SK-N-SH (cell line): ENCODE results near the gene SCN3A. TPM values are rescaled to one million over a fixed set of nuclear protein-coding genes. Genes with fewer than 3 reads are reported as not detected.

Experiments used
- CTCF ChIA-PET: fragments of 300-600, 350-600 bp; formaldehyde crosslinking; extraction: SDS; loops from one replicate; lab custom pipeline; 2021; lab: Yijun Ruan, JAX
- POLR2A ChIA-PET: fragments of 350-600 bp; sonication (Branson Sonifier 250); formaldehyde crosslinking; extraction: SDS; loops from one replicate; lab custom pipeline; 2020; ENCODE audit warnings: antibody characterized with exemption, inconsistent platforms; lab: Yijun Ruan, JAX
- DNase-seq: peaks from one replicate; pipeline ENCODE4 v3.0.0; 2012
- H2AFZ ChIP-seq: fragments of 200-600 bp; sonication (generic); 2 replicates; pipeline ENCODE4 v1.8.1; 2016; ENCODE audit warnings: antibody characterized with exemption, mild to moderate bottlenecking, low read depth
- H3F3A ChIP-seq: fragments of 200-600 bp; sonication (generic); replicated peaks from 2 replicates; pipeline ENCODE3; 2016; ENCODE audit warnings: antibody characterized with exemption, mild to moderate bottlenecking; ENCODE audit not compliant: insufficient read depth
- H3K27ac ChIP-seq, 2 experiments: fragments of 200-500 bp in 1 of 2; fragments of 200-600 bp in 1 of 2; sonication (Bioruptor generic) in 1 of 2; sonication (generic), shearing (Covaris generic) in 1 of 2; 2 replicates each; pipeline versions ENCODE4 v1.5.1 to v1.6.1; 2014 to 2016; ENCODE audit warnings: low read depth in 2 of 2, inconsistent platforms in 1 of 2, low read length in 1 of 2, mild to moderate bottlenecking in 1 of 2, mixed read lengths in 1 of 2
- H3K27me3 ChIP-seq: fragments of 200-600 bp; sonication (generic), shearing (Covaris generic); 2 replicates; pipeline ENCODE4 v1.6.1; 2016; ENCODE audit warnings: mixed run types; ENCODE audit not compliant: insufficient read depth
- H3K36me3 ChIP-seq, 2 experiments: fragments of 200-500 bp in 1 of 2; fragments of 200-600 bp in 1 of 2; sonication (Bioruptor generic) in 1 of 2; sonication (generic) in 1 of 2; replicated peaks in 1 of 2; 2 replicates each; pipeline versions ENCODE3 to v1.5.1; 2014 to 2016; ENCODE audit warnings: low read length in 1 of 2, mild to moderate bottlenecking in 1 of 2; ENCODE audit not compliant: insufficient read depth in 2 of 2, control insufficient read depth in 1 of 2
- H3K4me1 ChIP-seq, 2 experiments: fragments of 200-500 bp in 1 of 2; fragments of 200-600 bp in 1 of 2; sonication (Bioruptor generic) in 1 of 2; sonication (generic), shearing (Covaris generic) in 1 of 2; 2 replicates each; pipeline versions ENCODE4 v1.5.1 to v1.6.1; 2014 to 2016; ENCODE audit warnings: low read depth in 1 of 2, low read length in 1 of 2, mixed run types in 1 of 2; ENCODE audit not compliant: insufficient read depth in 2 of 2, control insufficient read depth in 1 of 2
- H3K4me2 ChIP-seq: fragments of 200-600 bp; sonication (generic), shearing (Covaris generic); 2 replicates; pipeline ENCODE4 v1.6.1; 2017; ENCODE audit warnings: mixed run types
- H3K4me3 ChIP-seq, 2 experiments: fragments of 200-500 bp in 1 of 2; fragments of 200-600 bp in 1 of 2; sonication (Bioruptor generic) in 1 of 2; sonication (generic), shearing (Covaris generic) in 1 of 2; 2 replicates each; pipeline versions ENCODE4 v1.5.1 to v1.8.1; 2014 to 2016; ENCODE audit warnings: low read depth in 2 of 2, inconsistent platforms in 1 of 2, low read length in 1 of 2, mild to moderate bottlenecking in 1 of 2, mixed read lengths in 1 of 2, moderate library complexity in 1 of 2
- H3K79me2 ChIP-seq: fragments of 200-600 bp; sonication (generic); 2 replicates; pipeline ENCODE4 v1.8.1; 2017; ENCODE audit warnings: mild to moderate bottlenecking; ENCODE audit not compliant: insufficient read depth
- H3K9ac ChIP-seq: fragments of 200-600 bp; sonication (generic); 2 replicates; pipeline ENCODE4 v1.6.1; 2017; ENCODE audit warnings: mixed run types
- H3K9me2 ChIP-seq: fragments of 200-600 bp; sonication (generic); 2 replicates; pipeline ENCODE4 v1.6.1; 2017; ENCODE audit warnings: mixed run types
- H3K9me3 ChIP-seq: fragments of 200-600 bp; sonication (generic); 2 replicates; pipeline ENCODE4 v1.6.1; 2017; ENCODE audit warnings: mixed run types, mild to moderate bottlenecking, moderate library complexity
- H4K20me1 ChIP-seq: fragments of 200-600 bp; sonication (generic); 2 replicates; pipeline ENCODE4 v1.6.1; 2017; ENCODE audit warnings: mild to moderate bottlenecking, mixed run types; ENCODE audit not compliant: insufficient read depth
- ELF1 ChIP-seq: IDR thresholded peaks from 2 replicates; pipeline ENCODE4 v1.4.0; 2012
- FOXM1 ChIP-seq: IDR thresholded peaks from 2 replicates; pipeline ENCODE4 v1.4.0; 2012; ENCODE audit warnings: low read depth, mild to moderate bottlenecking
- MXI1 ChIP-seq: IDR thresholded peaks from 2 replicates; pipeline ENCODE4 v1.6.1; 2012; ENCODE audit warnings: mild to moderate bottlenecking, low read depth, low read length, improper control_type of control experiment
- NFIC ChIP-seq: IDR thresholded peaks from 2 replicates; pipeline ENCODE4 v1.4.0; 2012; ENCODE audit warnings: borderline replicate concordance
- POLR2AphosphoS5 ChIP-seq: IDR thresholded peaks from 2 replicates; pipeline ENCODE4 v1.6.1; 2012; ENCODE audit warnings: low read depth, low read length
- RAD21 ChIP-seq: IDR thresholded peaks from 2 replicates; pipeline ENCODE4 v1.6.1; 2012; ENCODE audit warnings: mild to moderate bottlenecking, low read length
- RCOR1 ChIP-seq: fragments of 150-350 bp; IDR thresholded peaks from 2 replicates; pipeline ENCODE4 v1.6.1; 2017; ENCODE audit warnings: antibody characterized with exemption, low read length
- RFX5 ChIP-seq: IDR thresholded peaks from 2 replicates; pipeline ENCODE4 v1.6.1; 2012; ENCODE audit warnings: mild to moderate bottlenecking, improper control_type of control experiment, low read length
- TAF1 ChIP-seq: IDR thresholded peaks from 2 replicates; pipeline ENCODE4 v1.6.1; 2012; ENCODE audit warnings: low read depth, mild to moderate bottlenecking, low read length, moderate library complexity, borderline replicate concordance
- TCF12 ChIP-seq: IDR thresholded peaks from 2 replicates; pipeline ENCODE4 v1.4.0; 2012
- WGBS: methylation state at CpG from one replicate; pipeline ENCODE4 v1.1.6; 2017; ENCODE audit warnings: low lambda C conversion rate; 5-methylcytosine and 5-hydroxymethylcytosine counted together
- polyA plus RNA-seq, 3 experiments: library from polyadenylated mRNA; depleted of rRNA; stranded (reverse); fragments of >200 nt; gene quantifications; 2 replicates each; pipeline ENCODE4 v1.2.3, GENCODE V29; 2012
- TF ChIP-seq, protein P1 (sequence below): fragments of 150-350 bp; IDR thresholded peaks from 2 replicates; pipeline ENCODE4 v1.6.1; 2017; ENCODE audit warnings: antibody characterized with exemption, low read length, low read depth, borderline replicate concordance
- TF ChIP-seq, protein P2 (sequence below): IDR thresholded peaks from 2 replicates; pipeline ENCODE4 v1.4.0; 2012; ENCODE audit warnings: low read depth, borderline replicate concordance

SCN3A gene
- polyA plus RNA-seq, 1 of the 3 experiments (the other 2 are of a cell fraction): 0.33 TPM

DNA sequence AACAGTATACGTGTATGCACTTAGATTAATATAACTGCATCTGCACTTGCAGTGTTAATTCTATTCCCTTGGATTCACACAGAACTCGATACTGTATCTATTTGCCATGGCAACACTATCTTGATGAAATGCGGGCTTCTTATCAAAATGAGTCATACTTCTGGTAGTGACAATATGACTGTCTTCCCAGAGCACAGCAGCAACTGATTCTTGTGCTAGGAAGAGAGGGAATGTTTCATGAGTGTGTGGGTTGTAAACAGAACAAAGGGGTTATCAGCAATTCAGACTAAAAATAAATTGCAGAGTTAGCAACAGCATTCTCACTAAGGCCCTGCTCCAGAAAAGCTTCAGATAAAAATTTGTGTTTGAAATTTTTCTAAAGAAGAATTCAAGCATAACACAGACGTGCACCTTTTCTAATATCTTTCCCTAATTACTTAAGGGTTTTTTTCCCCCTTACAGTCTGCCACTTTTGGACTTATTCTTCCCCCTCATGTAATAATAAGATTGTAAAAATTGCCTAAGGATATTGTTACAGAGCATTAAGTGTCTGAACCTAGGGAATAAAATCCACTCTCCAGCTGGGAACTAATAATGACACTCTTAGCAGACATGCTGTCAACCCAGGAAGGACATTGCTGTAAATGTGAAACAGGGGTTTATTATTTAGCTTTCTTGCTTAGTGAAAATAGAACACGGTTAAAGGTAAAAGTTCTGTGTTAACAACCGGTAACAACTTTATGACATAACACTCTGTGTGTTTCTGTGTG is 148.6 kb downstream of the SCN3A start (continued):
- TF ChIP-seq POLR2AphosphoS5 (no peak), MXI1 (peak; percentile 55)

DNA sequence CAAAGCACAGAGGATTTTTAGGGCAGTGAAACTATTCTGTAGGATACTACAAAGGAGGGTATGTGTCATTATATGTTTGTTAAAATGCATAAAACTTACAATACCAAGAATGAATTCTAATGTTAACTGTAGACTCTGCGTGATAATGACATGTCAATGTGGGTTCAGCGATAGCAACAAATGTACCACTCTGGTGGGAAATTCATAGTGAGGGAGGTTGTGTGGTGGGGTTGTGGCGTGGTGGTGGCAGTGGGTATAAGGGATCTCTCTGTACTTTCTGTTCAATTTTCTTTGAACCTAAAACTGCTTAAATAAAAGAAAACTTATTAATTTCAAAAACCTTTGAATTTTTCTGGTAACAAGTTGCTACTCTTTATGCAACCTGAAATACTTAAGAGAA is 149.2 kb downstream of the SCN3A start:
- no peak for DNase-seq
- CTCF ChIA-PET: interaction anchor here (1.0 to 2.0 kb wide), 3 partner anchors 33 to 149 kb away, joined by 3 to 10 read pairs (median 6); partner anchors contain the start of gene SCN3A
- Histone ChIP-seq H2AFZ (no peak overlapping the region), H3K9me2 (no peaks in the 10 kb centered on the region), H3K4me2 (no peak overlapping the region), H3F3A (no peaks in the 10 kb centered on the region), H3K27me3 (no peaks in the 10 kb centered on the region), H3K4me3 (no peak overlapping the region), H3K27ac (peak overlapping the region in 1 of 2 experiments; percentile 89; a peak in 2 of 4 replicates), H3K9me3 (no peaks in the 10 kb centered on the region), H3K36me3 (no peaks in the 10 kb centered on the region), H3K9ac (no peak overlapping the region), H4K20me1 (no peaks in the 10 kb centered on the region), H3K4me1 (peaks cover 0 to 11% of the 10 kb centered on the region in 2 experiments; a peak in 2 of 4 replicates), H3K79me2 (no peaks in the 10 kb centered on the region)
- 90% methylated on average over 3 of the region's 3 CpGs for WGBS
- POLR2A ChIA-PET: no interaction called here
- TF ChIP-seq TCF12: no peak
- 0 out of 2 replicates have a peak, but pooled peaks have one; percentile 8 for TF ChIP-seq MXI1
- TF ChIP-seq RFX5: no peak

DNA sequence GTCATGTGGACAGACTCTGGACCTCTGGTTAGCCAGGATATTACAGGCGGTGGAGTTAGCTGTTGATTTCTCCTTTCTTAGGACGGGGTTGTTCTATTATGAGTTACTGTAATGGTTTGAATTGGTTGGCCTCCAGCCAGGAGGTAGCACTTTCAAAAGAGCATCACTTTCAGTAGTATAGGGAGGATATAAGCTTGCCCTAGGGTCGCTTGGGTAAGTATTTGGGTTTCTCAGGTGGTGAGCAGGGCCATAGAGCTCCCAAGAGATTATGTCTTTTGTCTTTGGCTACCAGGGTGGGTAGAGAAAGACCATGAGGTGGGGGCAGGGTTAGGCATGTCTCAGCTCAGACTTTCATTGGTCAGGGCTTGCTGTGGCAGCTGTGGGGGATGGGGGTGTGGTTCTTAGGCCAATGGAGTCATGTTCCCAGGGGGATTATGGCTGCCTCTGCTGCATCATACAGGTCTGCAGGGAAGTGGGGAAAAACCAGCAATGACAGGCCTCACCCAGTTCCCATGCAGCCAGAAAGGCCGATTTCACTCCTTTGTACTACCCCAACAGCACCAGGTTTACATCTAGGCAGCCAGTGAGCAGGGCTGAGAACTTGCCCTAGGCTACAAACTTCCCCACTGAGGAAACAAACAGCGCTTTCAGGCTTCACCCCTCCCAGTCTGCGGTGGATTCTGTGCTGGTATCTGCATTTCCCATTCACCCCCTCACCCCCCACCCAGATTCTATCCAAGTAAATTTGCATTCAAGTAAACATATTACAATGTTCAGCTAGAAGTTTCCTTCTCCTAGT is 159.1 kb downstream of the SCN3A start:
- H3K79me2 ChIP-seq: no peaks in the 10 kb centered on the region
- no peaks in the 10 kb centered on the region for H4K20me1 ChIP-seq
- no peaks in the 10 kb centered on the region; a peak in 1 of 4 replicates for H3K4me1 ChIP-seq
- H3K4me2 ChIP-seq: no peak overlapping the region
- H3F3A ChIP-seq: peaks cover 2% of the 10 kb centered on the region
- no peaks in the 10 kb centered on the region for H3K9me3 ChIP-seq
- no peak overlapping the region for H3K9ac ChIP-seq
- CTCF ChIA-PET: interaction anchor here (1.0 to 2.5 kb wide), 3 partner anchors 28 to 159 kb away, joined by 3 to 9 read pairs (median 4); partner anchors contain the start of gene SCN3A
- TF ChIP-seq ELF1 (no peak), RAD21 (no peak), TCF12 (no peak), NFIC (no peak), FOXM1 (no peak), TAF1 (no peak), RCOR1 (no peak)
- TF ChIP-seq, protein P1, sequence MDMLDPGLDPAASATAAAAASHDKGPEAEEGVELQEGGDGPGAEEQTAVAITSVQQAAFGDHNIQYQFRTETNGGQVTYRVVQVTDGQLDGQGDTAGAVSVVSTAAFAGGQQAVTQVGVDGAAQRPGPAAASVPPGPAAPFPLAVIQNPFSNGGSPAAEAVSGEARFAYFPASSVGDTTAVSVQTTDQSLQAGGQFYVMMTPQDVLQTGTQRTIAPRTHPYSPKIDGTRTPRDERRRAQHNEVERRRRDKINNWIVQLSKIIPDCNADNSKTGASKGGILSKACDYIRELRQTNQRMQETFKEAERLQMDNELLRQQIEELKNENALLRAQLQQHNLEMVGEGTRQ: no peak
- TF ChIP-seq, protein P2, sequence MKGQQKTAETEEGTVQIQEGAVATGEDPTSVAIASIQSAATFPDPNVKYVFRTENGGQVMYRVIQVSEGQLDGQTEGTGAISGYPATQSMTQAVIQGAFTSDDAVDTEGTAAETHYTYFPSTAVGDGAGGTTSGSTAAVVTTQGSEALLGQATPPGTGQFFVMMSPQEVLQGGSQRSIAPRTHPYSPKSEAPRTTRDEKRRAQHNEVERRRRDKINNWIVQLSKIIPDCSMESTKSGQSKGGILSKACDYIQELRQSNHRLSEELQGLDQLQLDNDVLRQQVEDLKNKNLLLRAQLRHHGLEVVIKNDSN: no peak
- no peak overlapping the region for H3K4me3 ChIP-seq
- no peak overlapping the region for H3K27ac ChIP-seq
- H2AFZ ChIP-seq: no peak overlapping the region
- POLR2A ChIA-PET: no interaction called here
- no peak for DNase-seq
- no peaks in the 10 kb centered on the region for H3K9me2 ChIP-seq
- 84% methylated on average over 5 of the region's 6 CpGs for WGBS
- no peaks in the 10 kb centered on the region for H3K27me3 ChIP-seq
- no peaks in the 10 kb centered on the region for H3K36me3 ChIP-seq

Other genes starting within 250 kb of the SCN3A start
- gene SLC38A11, start 248.5 kb downstream of the SCN3A start, polyA plus RNA-seq (2012; rRNA removed): not detected in 2 replicates
- 5.1 and 7.3 TPM in 2 replicates for gene SCN2A, start 35.4 kb upstream of the SCN3A start, polyA plus RNA-seq (2012; rRNA removed)